DOHH2 (cell line): ENCODE results near the gene CSF2RB.

Experiments
- H3F3A ChIP-seq: fragments of 200-600 bp; sonication (generic), shearing (Covaris generic); 2 replicates; pipeline ENCODE4 v1.6.0; 2016; ENCODE audit warnings: antibody characterized with exemption, mild to moderate bottlenecking; ENCODE audit not compliant: control insufficient read depth, insufficient read depth
- H3K27ac ChIP-seq: fragments of 200-600 bp; sonication (generic); 2 replicates; pipeline ENCODE4 v1.5.1; 2014; ENCODE audit warnings: low read depth, mild to moderate bottlenecking, low read length, moderate library complexity
- H3K27me3 ChIP-seq: fragments of 200-600 bp; sonication (generic); 2 replicates; pipeline ENCODE4 v1.6.1; 2014; ENCODE audit warnings: mild to moderate bottlenecking, low read length, mixed read lengths; ENCODE audit not compliant: control insufficient read depth
- H3K36me3 ChIP-seq: fragments of 200-600 bp; sonication (generic); 2 replicates; pipeline ENCODE4 v1.6.1; 2014; ENCODE audit warnings: mild to moderate bottlenecking, low read length, moderate library complexity, mixed read lengths; ENCODE audit not compliant: control insufficient read depth
- H3K4me1 ChIP-seq: fragments of 200-600 bp; sonication (generic); 2 replicates; pipeline ENCODE4 v1.6.1; 2014; ENCODE audit warnings: mild to moderate bottlenecking, low read length, mixed read lengths; ENCODE audit not compliant: control insufficient read depth
- H3K4me2 ChIP-seq: fragments of 200-600 bp; sonication (generic); 2 replicates; pipeline ENCODE4 v1.6.0; 2014; ENCODE audit warnings: mild to moderate bottlenecking, low read length, moderate library complexity
- H3K4me3 ChIP-seq: fragments of 200-600 bp; sonication (generic); 2 replicates; pipeline ENCODE4 v1.5.1; 2014; ENCODE audit warnings: mild to moderate bottlenecking, low read length, mixed read lengths
- H3K79me2 ChIP-seq: fragments of 200-600 bp; sonication (generic); 2 replicates; pipeline ENCODE4 v1.6.1; 2014; ENCODE audit warnings: mild to moderate bottlenecking, low read length, mixed read lengths; ENCODE audit not compliant: control insufficient read depth
- H3K9me2 ChIP-seq: fragments of 200-600 bp; sonication (generic); replicated peaks from 2 replicates; pipeline ENCODE4 v1.6.1; 2014; ENCODE audit warnings: mild to moderate bottlenecking, low read length, mixed read lengths; ENCODE audit not compliant: control insufficient read depth
- H3K9me3 ChIP-seq: fragments of 200-600 bp; sonication (generic); 2 replicates; pipeline ENCODE4 v1.6.1; 2014; ENCODE audit warnings: antibody characterized with exemption, low read length, mixed read lengths; ENCODE audit not compliant: control insufficient read depth, insufficient read depth
- H4K20me1 ChIP-seq: fragments of 200-600 bp; sonication (generic); 2 replicates; pipeline ENCODE4 v1.6.0; 2014; ENCODE audit warnings: low read depth, mild to moderate bottlenecking, antibody characterized with exemption, low read length, moderate library complexity; ENCODE audit not compliant: control insufficient read depth, insufficient read depth
- CTCF ChIP-seq: fragments of 200-600 bp; sonication (generic); IDR thresholded peaks from one replicate; pipeline ENCODE4 v1.5.1; 2014; ENCODE audit warnings: antibody characterized with exemption, mild to moderate bottlenecking, low read depth, low read length; ENCODE audit not compliant: poor library complexity, severe bottlenecking
- EZH2phosphoT487 ChIP-seq: fragments of 200-600 bp; sonication (generic); IDR thresholded peaks from 2 replicates; pipeline ENCODE4 v1.6.1; 2017; ENCODE audit warnings: borderline replicate concordance, mild to moderate bottlenecking, antibody characterized with exemption, low read length, moderate library complexity, mixed read lengths

CSF2RB gene

GRCh38 chr22:36897611-36898010, 15.8 kb upstream of the CSF2RB start:
- Histone ChIP-seq H3K4me1 (peaks cover 13% of the 10 kb centered on the region), H3K79me2 (no peaks in the 10 kb centered on the region), H3K27me3 (no peaks in the 10 kb centered on the region), H3K4me3 (no peak overlapping the region), H3F3A (no peaks in the 10 kb centered on the region), H3K9me2 (no peaks in the 10 kb centered on the region), H3K27ac (no peak overlapping the region), H3K4me2 (no peak overlapping the region), H3K36me3 (no peaks in the 10 kb centered on the region), H4K20me1 (no peaks in the 10 kb centered on the region), H3K9me3 (peaks cover 10% of the 10 kb centered on the region)
- TF ChIP-seq EZH2phosphoT487 (no peak), CTCF (no peak)

- TF ChIP-seq CTCF (no peak), EZH2phosphoT487 (no peak)
- Histone ChIP-seq H3K9me3 (peaks cover 11% of the 10 kb centered on the region), H3K36me3 (no peaks in the 10 kb centered on the region), H3K4me1 (peaks cover 13% of the 10 kb centered on the region), H3K4me3 (no peak overlapping the region), H3K4me2 (no peak overlapping the region), H3K79me2 (no peaks in the 10 kb centered on the region), H3K9me2 (no peaks in the 10 kb centered on the region), H3K27ac (no peak overlapping the region), H4K20me1 (no peaks in the 10 kb centered on the region), H3F3A (no peaks in the 10 kb centered on the region), H3K27me3 (no peaks in the 10 kb centered on the region)
Measured at GRCh38 chr22:36898690-36899089, 14.7 kb upstream of the CSF2RB start.

- Histone ChIP-seq H3K9me3 (peaks cover 11% of the 10 kb centered on the region), H3K79me2 (no peaks in the 10 kb centered on the region), H3K4me3 (no peak overlapping the region), H3K4me2 (no peak overlapping the region), H3K27me3 (no peaks in the 10 kb centered on the region), H3F3A (no peaks in the 10 kb centered on the region), H3K36me3 (no peaks in the 10 kb centered on the region), H3K27ac (no peak overlapping the region), H3K9me2 (no peaks in the 10 kb centered on the region), H3K4me1 (peaks cover 13% of the 10 kb centered on the region), H4K20me1 (no peaks in the 10 kb centered on the region)
- TF ChIP-seq EZH2phosphoT487 (no peak), CTCF (no peak)
Measured at GRCh38 chr22:36899498-36899897, 13.9 kb upstream of the CSF2RB start.

GRCh38 chr22:36900225-36900624, 13.2 kb upstream of the CSF2RB start:
- no peak overlapping the region for H3K4me3 ChIP-seq
- H3F3A ChIP-seq: no peaks in the 10 kb centered on the region
- H3K4me2 ChIP-seq: no peak overlapping the region
- H3K4me1 ChIP-seq: peaks cover 18% of the 10 kb centered on the region
- no peaks in the 10 kb centered on the region for H3K27me3 ChIP-seq
- H4K20me1 ChIP-seq: no peaks in the 10 kb centered on the region
- H3K36me3 ChIP-seq: no peaks in the 10 kb centered on the region
- H3K9me3 ChIP-seq: peaks cover 10% of the 10 kb centered on the region
- H3K9me2 ChIP-seq: no peaks in the 10 kb centered on the region
- TF ChIP-seq CTCF: no peak
- H3K79me2 ChIP-seq: no peaks in the 10 kb centered on the region
- no peak overlapping the region for H3K27ac ChIP-seq
